Ectodermal cell (in vitro differentiated cells): Measurements from ENCODE around the gene MRPL11.
"Not testable (repeated sequence)": the region's sequence is repeated elsewhere in the genome, so short reads cannot be mapped to it uniquely, and the experiment has no call there.

ENCODE experiments used
- H3K27ac ChIP-seq: 2 replicates; pipeline ENCODE4 v1.7.0; 2013; ENCODE audit warnings: mild to moderate bottlenecking, low read depth, low read length; ENCODE audit not compliant: insufficient read depth, poor library complexity, severe bottlenecking
- H3K27me3 ChIP-seq: 2 replicates; pipeline ENCODE4 v1.7.0; 2013; ENCODE audit warnings: mild to moderate bottlenecking, low read length; ENCODE audit not compliant: insufficient read depth, control insufficient read depth, poor library complexity, severe bottlenecking
- H3K36me3 ChIP-seq: one replicate; pipeline ENCODE4 v1.7.0; 2013; ENCODE audit warnings: low read length; ENCODE audit not compliant: control insufficient read depth, insufficient read depth
- H3K4me1 ChIP-seq: one replicate; pipeline ENCODE4 v1.7.0; 2013; ENCODE audit warnings: low read length; ENCODE audit not compliant: control insufficient read depth, insufficient read depth
- H3K4me3 ChIP-seq: 2 replicates; pipeline ENCODE4 v1.7.0; 2013; ENCODE audit warnings: low read depth, low read length, control low read depth; ENCODE audit not compliant: insufficient read depth
- H3K9me3 ChIP-seq: 2 replicates; pipeline ENCODE4 v1.7.0; 2013; ENCODE audit warnings: mild to moderate bottlenecking, low read length, moderate library complexity; ENCODE audit not compliant: control insufficient read depth
- WGBS, 2 experiments: methylation state at CpG; one replicate each; pipeline ENCODE4 v1.1.7; 2013; ENCODE audit warnings: missing lambda C conversion rate in 2 of 2; 5-methylcytosine and 5-hydroxymethylcytosine counted together

Gene MRPL11

GRCh38 chr11:66466225-66467033 lies 27.8 kb upstream of the MRPL11 start, which contains the start of gene PELI3:
Gene PELI3 (plus strand): TSS chr11:66466905. CDS start chr11:66468129, 1,224 bp downstream.
- H3K27ac ChIP-seq = peak within 1 kb of the TSS; percentile 11

GRCh38 chr11:66465373-66466224 lies 27.0 kb upstream of the MRPL11 start:
- Histone ChIP-seq H3K9me3 (no peaks in the 10 kb centered on the region), H3K4me1 (peaks cover 11% of the 10 kb centered on the region), H3K27me3 (no peaks in the 10 kb centered on the region), H3K36me3 (no peaks in the 10 kb centered on the region), H3K27ac (no peak overlapping the region), H3K4me3 (peak overlapping the region; percentile 47)
- 56 to 57% methylated on average over 19 of the region's 19 CpGs for WGBS, 2 experiments

More at GRCh38 chr11:66466225-66467033, 27.8 kb upstream of the MRPL11 start, which contains the start of gene PELI3:
- 1% methylated on average over 63 of the region's 63 CpGs for WGBS, 2 experiments
- H3K4me1 ChIP-seq = peaks cover 11% of the 10 kb centered on the region
- H3K27me3 ChIP-seq = no peaks in the 10 kb centered on the region
- H3K4me3 ChIP-seq = peak within 1 kb of the TSS; percentile 47
- no peaks in the 10 kb centered on the region for H3K9me3 ChIP-seq
- no peaks in the 10 kb centered on the region for H3K36me3 ChIP-seq

GRCh38 chr11:66464916-66465315 lies 26.3 kb upstream of the MRPL11 start:
- peaks cover 11% of the 10 kb centered on the region for H3K4me1 ChIP-seq
- no peaks in the 10 kb centered on the region for H3K36me3 ChIP-seq
- H3K27me3 ChIP-seq = no peaks in the 10 kb centered on the region
- H3K4me3 ChIP-seq = no peak overlapping the region
- no peaks in the 10 kb centered on the region for H3K9me3 ChIP-seq
- 93 to 94% methylated on average over 1 of the region's 1 CpG for WGBS, 2 experiments
- no peak overlapping the region for H3K27ac ChIP-seq

- not testable (repeated sequence) for H3K27ac ChIP-seq, H3K9me3 ChIP-seq, H3K27me3 ChIP-seq, H3K36me3 ChIP-seq, H3K4me3 ChIP-seq
- peaks cover 11% of the 10 kb centered on the region for H3K4me1 ChIP-seq
- 92 to 100% methylated on average over 2 to 4 of the region's 5 CpGs for WGBS, 2 experiments
Measured at GRCh38 chr11:66464116-66464515, 25.5 kb upstream of the MRPL11 start.

GRCh38 chr11:66462911-66463310 lies 24.3 kb upstream of the MRPL11 start:
- Histone ChIP-seq H3K27me3 (no peaks in the 10 kb centered on the region), H3K4me3 (no peak overlapping the region), H3K9me3 (no peaks in the 10 kb centered on the region), H3K36me3 (no peaks in the 10 kb centered on the region), H3K4me1 (peaks cover 5% of the 10 kb centered on the region), H3K27ac (no peak overlapping the region)
- WGBS, 2 experiments = 94 to 96% methylated on average over 3 of the region's 3 CpGs

GRCh38 chr11:66462010-66462409 lies 23.4 kb upstream of the MRPL11 start:
- no peaks in the 10 kb centered on the region for H3K9me3 ChIP-seq
- H3K4me1 ChIP-seq = no peaks in the 10 kb centered on the region
- H3K4me3 ChIP-seq = no peak overlapping the region
- H3K27me3 ChIP-seq = no peaks in the 10 kb centered on the region
- H3K27ac ChIP-seq = no peak overlapping the region
- no peaks in the 10 kb centered on the region for H3K36me3 ChIP-seq

GRCh38 chr11:66459138-66459778 lies 20.6 kb upstream of the MRPL11 start:
- H3K9me3 ChIP-seq = no peaks in the 10 kb centered on the region
- 83 to 88% methylated on average over 5 of the region's 5 CpGs for WGBS, 2 experiments
- H3K27me3 ChIP-seq = no peaks in the 10 kb centered on the region
- H3K4me3 ChIP-seq = no peak overlapping the region
- H3K4me1 ChIP-seq = no peaks in the 10 kb centered on the region
- no peak overlapping the region for H3K27ac ChIP-seq
- no peaks in the 10 kb centered on the region for H3K36me3 ChIP-seq

GRCh38 chr11:66457826-66458225 lies 19.2 kb upstream of the MRPL11 start:
- Histone ChIP-seq H3K4me1 (no peaks in the 10 kb centered on the region), H3K9me3 (no peaks in the 10 kb centered on the region)
- WGBS, 2 experiments = 90 to 91% methylated on average over 6 of the region's 6 CpGs

GRCh38 chr11:66454828-66455227 lies 16.2 kb upstream of the MRPL11 start:
- H3K9me3 ChIP-seq = no peaks in the 10 kb centered on the region
- H3K36me3 ChIP-seq = no peaks in the 10 kb centered on the region
- no peak overlapping the region for H3K4me3 ChIP-seq
- H3K27ac ChIP-seq = no peak overlapping the region
- H3K4me1 ChIP-seq = no peaks in the 10 kb centered on the region
- no peaks in the 10 kb centered on the region for H3K27me3 ChIP-seq
- WGBS, 2 experiments = 73 to 88% methylated on average over 3 of the region's 3 CpGs

More at GRCh38 chr11:66457826-66458225, 19.2 kb upstream of the MRPL11 start:
- H3K4me3 ChIP-seq = no peak overlapping the region
- H3K36me3 ChIP-seq = no peaks in the 10 kb centered on the region
- no peak overlapping the region for H3K27ac ChIP-seq
- H3K27me3 ChIP-seq = no peaks in the 10 kb centered on the region

- H3K27ac ChIP-seq = no peak overlapping the region
- no peaks in the 10 kb centered on the region for H3K4me1 ChIP-seq
- 73 to 76% methylated on average over 6 of the region's 6 CpGs for WGBS, 2 experiments
- no peaks in the 10 kb centered on the region for H3K27me3 ChIP-seq
- no peaks in the 10 kb centered on the region for H3K36me3 ChIP-seq
- no peak overlapping the region for H3K4me3 ChIP-seq
- no peaks in the 10 kb centered on the region for H3K9me3 ChIP-seq
Measured at GRCh38 chr11:66454247-66454646, 15.6 kb upstream of the MRPL11 start.
